ENCODE data around the gene DEFB132.

Gene DEFB132

GRCh38 chr20:266596-267562 is 9.4 kb downstream of the DEFB132 start:
- DNase-seq: peak; percentile 34 to 69

DNA sequence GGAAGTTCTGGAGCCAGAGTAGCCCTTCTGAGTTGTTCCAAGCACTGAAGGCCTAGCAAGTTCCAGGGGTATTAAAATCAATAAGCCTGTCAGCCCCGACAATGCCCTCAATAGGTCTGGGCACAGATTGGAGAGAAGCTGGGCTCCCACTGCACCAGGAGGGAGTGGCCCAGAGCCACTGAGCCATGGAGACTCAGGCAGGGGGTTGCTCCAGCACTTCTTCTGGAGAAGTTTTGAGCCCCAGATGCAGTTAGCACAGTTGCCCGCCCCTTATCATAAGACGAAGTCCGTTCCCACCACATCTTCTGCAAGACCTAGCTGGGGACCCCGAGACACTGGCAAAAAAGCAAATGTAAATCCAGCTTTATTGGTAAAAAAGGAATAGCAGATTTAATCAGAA is 13.0 kb downstream of the DEFB132 start:
- no peak for DNase-seq

DNA sequence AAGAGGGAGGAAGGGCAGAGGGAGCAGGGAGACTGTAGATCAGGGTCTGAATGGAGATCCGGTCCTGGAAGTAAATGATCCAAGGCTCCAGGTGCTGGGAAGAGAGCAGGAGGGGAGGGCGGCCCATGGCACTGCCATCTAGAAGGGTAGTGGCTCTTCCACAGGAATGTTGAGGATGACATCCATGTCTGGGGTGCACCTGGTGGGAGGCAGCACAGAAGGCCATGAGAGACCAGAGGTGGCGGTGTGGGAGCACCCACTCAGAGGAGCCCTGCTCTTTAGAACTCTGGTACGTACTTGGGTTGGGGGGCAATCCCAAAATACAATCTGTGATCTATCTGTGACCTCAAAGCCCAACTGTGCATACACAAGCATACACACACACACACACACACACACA is 13.5 kb downstream of the DEFB132 start:
- no peak for DNase-seq

GRCh38 chr20:271528-271927 is 14.0 kb downstream of the DEFB132 start:
- no peak for DNase-seq

DNA sequence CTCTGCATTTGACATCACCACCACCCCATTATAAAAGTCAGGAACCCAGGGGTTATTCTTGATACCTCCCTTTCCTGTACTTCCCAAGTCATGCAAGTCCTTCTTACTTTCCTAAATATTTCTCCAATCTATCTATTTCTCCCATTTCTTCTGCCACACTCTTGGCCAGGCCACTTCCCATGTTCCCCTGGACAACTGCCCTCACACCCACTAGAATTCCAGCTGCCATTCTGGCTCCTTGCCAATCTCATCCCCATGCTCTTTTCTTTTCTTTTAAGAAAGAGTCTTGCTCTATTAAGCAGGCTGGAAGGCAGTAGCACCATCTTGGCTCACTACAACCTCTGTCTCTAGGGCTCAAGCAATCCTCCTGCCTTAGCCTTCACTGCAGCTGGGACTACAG is 15.2 kb downstream of the DEFB132 start:
- DNase-seq: no peak

GRCh38 chr20:273884-274283 is 16.4 kb downstream of the DEFB132 start:
- DNase-seq: no peak

DNA sequence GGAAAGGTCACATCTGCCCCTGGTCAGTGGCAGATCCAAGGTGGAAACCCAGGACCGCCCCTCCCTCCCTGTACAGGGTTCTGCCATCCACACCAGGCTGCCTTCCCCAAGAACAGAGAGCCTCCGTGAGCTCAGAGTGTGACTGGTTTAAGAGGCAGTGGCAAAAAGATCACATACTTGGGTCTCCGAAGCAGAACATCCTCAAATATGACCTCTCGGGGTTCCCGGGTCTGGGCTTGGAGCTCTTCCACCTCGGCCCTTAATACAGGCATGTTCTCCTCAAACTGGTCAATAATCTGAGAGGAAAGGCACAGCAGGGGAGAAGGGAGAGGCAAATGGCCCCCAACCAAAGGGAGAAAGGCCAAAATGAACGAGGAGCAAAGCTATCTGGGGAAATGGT is 18.3 kb downstream of the DEFB132 start:
- no peak for DNase-seq

DNA sequence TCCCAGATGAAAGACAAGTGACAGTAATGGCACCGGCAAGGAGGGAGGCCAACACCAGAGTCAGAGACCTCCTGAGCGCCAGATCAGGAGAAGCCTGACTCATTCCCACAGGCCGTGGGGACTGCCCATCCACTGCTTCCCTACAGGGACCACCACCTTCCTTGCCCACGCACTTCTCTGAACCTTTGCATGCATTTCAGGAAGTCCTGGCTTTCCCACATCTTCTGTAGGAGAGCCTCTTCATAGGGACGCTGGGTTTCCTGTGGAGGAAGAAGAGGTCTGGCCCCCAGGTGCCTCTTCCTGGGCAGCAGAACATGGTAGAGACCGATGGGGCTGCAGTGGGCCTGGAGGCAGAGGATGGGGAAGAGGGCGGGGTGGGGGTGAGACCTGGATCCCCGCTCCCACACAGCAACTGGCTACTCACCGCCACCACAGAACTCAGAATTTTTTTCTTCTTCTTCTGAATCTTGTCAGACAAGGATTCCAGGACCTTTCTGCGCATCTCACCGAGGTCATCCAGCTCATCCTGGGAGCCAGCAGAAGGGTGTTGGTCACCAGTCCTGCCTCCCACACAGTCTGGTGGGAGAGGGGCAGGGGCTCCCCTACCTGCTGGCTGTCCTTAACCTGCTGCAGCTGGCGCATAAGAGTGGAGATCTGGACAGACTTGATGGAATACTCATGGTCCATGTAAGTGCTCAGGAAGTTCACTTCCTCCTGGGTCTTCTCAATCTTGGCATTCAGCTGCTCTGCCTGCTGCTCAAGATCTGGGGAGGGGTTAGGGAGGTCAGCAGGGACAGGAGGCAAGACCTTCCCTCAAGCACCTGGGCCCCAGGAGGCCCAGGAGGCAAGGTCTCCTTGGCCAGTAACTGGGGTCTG is 19.3 kb downstream of the DEFB132 start:
- no peak for DNase-seq

DNA sequence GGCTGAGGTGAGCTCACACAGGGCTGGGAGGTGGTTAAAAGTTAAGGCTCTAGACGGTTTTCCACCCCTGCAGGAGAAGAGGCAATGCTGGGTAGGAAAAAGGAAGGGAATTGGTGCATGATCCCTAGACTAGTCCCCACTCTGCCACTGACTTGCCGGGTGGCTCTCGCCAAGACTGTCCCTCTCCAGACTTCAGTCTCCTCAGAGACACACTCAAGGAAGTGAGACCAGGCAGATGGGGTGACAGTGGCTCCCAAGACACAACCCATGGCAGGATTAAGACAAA is 19.9 kb downstream of the DEFB132 start:
- no peak for DNase-seq

DNA sequence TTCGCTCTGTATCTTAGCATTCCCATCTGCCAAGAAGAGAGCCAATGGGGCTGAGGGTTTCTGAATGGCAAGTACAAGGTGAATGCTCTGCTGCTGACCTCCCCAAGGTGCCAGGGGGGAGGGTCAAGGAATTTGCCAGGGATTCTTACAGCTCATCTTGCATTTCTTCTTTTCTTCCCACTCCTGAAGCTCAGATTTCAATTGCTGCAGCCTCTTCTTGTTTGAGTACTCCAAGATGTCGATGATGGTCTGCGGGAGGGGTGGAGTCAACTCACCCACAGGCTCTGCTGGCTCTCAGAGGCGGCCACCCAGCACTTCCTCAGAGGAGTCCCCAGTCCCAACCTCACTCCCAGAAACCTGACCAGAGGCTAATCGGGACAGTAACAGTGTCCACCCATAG is 20.7 kb downstream of the DEFB132 start:
- no peak for DNase-seq

DNA sequence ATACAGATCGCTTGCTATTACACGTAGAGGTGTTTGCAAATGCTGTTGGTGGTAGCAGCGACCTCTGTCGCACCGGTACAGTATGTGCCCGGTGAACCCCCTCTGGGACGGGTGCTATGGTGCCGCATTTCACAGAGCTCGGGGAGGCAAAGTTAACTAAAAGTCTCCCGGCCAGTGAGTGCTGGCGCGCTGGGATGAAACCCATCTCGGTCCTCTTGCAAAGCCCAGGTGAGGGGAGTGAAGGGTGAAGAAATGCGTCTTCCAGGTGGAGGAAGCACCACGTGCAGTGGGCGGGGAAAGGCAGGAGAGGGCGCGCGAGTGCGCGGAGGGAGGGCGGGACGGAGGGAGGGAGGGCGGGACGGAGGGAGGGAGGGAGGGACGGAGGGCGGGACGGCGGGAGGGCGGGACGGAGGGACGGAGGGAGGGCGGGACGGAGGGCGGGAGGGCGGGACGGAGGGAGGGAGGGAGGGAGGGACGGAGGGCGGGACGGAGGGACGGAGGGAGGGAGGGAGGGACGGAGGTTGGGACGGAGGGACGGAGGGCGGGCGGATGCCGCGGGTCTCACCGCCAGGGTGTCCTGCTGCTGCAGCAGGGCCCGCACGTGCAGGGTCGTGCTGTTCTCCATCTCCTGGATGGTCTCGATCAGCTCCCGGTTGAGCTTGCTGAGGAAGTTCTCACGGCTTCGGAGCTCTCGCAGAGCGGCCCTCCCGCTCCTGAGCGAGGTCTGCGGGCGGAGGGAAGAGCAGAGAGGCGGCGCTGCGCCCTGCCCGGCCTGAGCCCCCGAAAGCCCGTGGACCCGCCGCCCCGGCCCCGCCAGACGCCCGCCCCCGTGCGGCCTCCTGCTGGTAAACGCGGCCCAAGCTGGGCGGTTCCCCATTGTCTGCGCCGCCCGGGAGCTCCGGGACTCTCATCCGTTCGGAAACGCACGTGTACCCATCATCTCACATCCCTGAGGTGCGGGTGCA is 21.4 kb downstream of the DEFB132 start:
- no peak for DNase-seq

- no peak for DNase-seq
These were observed 26.6 kb downstream of the DEFB132 start for GRCh38 chr20:284172-284571.

DNA sequence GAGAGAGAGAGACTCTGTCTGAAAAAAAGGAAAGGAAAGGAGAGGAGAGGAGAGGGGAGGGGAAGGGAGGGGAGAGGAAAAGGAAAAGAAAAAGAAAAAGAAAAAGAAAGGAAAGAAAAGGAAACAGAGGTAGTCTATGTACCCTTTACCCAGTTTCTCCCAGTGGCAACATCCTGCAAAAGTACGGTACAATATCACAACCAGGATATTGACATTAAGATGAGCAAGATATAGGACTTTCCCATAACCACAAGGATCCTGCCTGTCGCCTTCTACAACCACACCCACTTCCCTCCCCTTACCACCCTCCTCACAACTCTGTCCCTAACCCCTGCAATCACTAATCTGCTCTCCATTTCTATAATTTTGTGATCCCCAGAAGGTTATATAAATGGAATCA is 29.0 kb downstream of the DEFB132 start:
- DNase-seq: no peak

GRCh38 chr20:288956-289692 is 31.6 kb downstream of the DEFB132 start:
- DNase-seq: no peak

DNA sequence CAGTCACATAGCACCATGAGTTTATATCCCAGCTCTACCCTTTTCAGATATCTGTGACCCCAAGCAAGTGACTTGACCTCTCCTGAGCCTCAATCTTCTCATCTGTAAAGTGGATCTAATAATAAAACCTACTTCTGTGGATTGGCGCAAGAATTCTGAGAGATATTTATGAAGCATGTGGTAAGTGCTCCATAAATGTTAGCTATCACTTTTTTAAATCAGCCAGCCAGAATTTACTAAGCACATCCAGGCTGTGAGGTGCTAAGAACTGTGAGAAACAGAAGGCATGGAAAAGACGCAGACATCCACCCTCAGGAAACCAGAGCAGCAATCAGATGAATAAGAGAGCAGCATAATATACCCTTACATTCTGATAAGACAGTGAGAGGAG is 32.2 kb downstream of the DEFB132 start:
- DNase-seq: no peak

- DNase-seq: peak; percentile 83 to 96
These were observed 32.7 kb downstream of the DEFB132 start, which contains the start of gene C20orf96 for GRCh38 chr20:290084-290831. C20orf96 (minus strand) TSS chr20:290750; CDS start chr20:290610, 140 bp downstream.

GRCh38 chr20:294602-295001 is 37.1 kb downstream of the DEFB132 start:
- no peak for DNase-seq

GRCh38 chr20:295804-296203 is 38.3 kb downstream of the DEFB132 start:
- no peak for DNase-seq

DNA sequence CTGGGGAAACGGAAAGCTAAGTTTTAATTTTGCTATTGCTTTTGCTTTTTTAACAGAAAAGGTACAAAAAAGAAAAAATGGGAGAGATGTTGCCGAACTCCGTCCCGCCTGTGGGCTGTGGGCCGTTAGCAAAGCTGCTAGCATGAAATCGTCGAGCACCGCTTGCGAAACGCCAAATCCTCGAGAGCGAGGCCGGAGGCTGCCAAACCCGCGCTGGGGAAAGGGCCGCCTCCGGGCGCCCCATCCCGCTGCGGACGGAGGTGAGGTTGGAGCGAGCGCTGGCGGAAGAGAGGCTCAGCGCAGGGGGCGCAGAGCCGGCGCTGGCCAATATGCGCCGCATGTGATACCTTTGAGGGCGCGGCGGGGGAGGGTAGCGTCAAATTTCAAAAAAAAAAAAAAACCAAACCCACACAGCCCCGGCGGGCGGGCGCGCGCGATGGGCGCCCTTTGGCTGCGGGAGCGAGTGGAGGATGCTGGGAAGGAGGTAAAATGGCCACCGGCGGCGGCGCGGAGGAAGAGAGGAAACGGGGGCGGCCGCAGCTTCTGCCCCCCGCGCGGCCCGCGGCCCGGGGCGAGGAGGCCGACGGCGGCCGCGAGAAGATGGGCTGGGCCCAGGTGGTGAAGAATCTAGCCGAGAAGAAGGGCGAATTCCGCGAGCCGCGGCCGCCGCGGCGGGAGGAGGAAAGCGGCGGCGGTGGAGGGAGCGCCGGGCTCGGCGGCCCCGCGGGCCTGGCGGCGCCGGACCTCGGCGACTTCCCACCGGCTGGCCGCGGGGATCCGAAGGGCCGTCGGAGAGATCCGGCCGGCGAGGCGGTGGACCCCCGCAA is 39.8 kb downstream of the DEFB132 start, which contains the start of gene ZCCHC3:
TSS of gene ZCCHC3 (plus strand) at position 473 of the 827 bp plus-strand sequence. CDS start at position 490, 17 bp downstream.
- DNase-seq: peak; percentile 83 to 88

Data from SW 1271 (cell line).